Mucosa of descending colon (tissue), 3 donors: ENCODE measurements around the gene ADAM15. TPM values are rescaled to one million over a fixed set of nuclear protein-coding genes. Genes with fewer than 3 reads are reported as not detected.

Source experiments
- ATAC-seq: fragments of 200-7000 bp; cut with Tn5 transposase; one replicate; pipeline ENCODE4 v1.9.1; 2020; ENCODE audit warnings: mild to moderate bottlenecking, moderate library complexity
- DNase-seq, 3 donors: peaks; one replicate each; pipeline ENCODE4 v3.0.0-alpha.2; 2020
- H3K36me3 ChIP-seq: fragments of 200-600 bp; one replicate; pipeline ENCODE4 v1.8.0; 2021; ENCODE audit warnings: low read depth, mild to moderate bottlenecking
- H3K4me1 ChIP-seq: fragments of 200-600 bp; one replicate; pipeline ENCODE4 v1.8.0; 2021; ENCODE audit warnings: low read depth, mild to moderate bottlenecking
- H3K4me3 ChIP-seq: fragments of 200-600 bp; one replicate; pipeline ENCODE4 v1.8.0; 2021; ENCODE audit warnings: mild to moderate bottlenecking
- H3K9me3 ChIP-seq: fragments of 200-600 bp; one replicate; pipeline ENCODE4 v1.8.0; 2021; ENCODE audit warnings: mild to moderate bottlenecking
- CTCF ChIP-seq: fragments of 200-600 bp; IDR thresholded peaks from one replicate; pipeline ENCODE4 v1.8.0; 2022; ENCODE audit warnings: antibody characterized with exemption, mild to moderate bottlenecking
- intact Hi-C, 2 donors: fragments of 100-400 bp; cut with DNase I in 1 of 2; cut with micrococcal nuclease in 1 of 2; formaldehyde crosslinking; loops; one replicate each; pipeline versions ENCODE4 v1.11.0 to v1.11.1; 2022; cut with DNase I, micrococcal nuclease
- total RNA-seq, 3 donors: library from RNA; stranded (reverse); fragmentation: NEBNext Ultra II Directional in 2 of 3; extraction: Animal tissue kit (Norgen Biotek cat#: 25700) in 2 of 3; gene quantifications; one replicate each; pipeline versions ENCODE4 v1.2.1 to v1.2.4, GENCODE V29; 2021 to 2023
- donor health status: DM: no; HTN: no; CAD: no; lungs with moderate emphysema.
- donor health status: DM: no; HTN: no; CAD: no.
- donor health status: DM: no; HTN: yes; CAD: no.

Gene ADAM15
- total RNA-seq, 3 donors from 2014 or later: 71.8 to 148 (median 79.7) TPM

- no peak for ATAC-seq
- no peak overlapping the region for H3K4me3 ChIP-seq
- no peaks in the 10 kb centered on the region for H3K9me3 ChIP-seq
- intact Hi-C loops: no loop called here
- peaks cover 32% of the 10 kb centered on the region for H3K4me1 ChIP-seq
- no peak for TF ChIP-seq CTCF
- peak in 1 of 3 donors; percentile 33 for DNase-seq
- H3K36me3 ChIP-seq: no peaks in the 10 kb centered on the region
Measured at GRCh38 chr1:155064832-155065429, 13.8 kb downstream of the ADAM15 start.

GRCh38 chr1:155066777-155067176 is 15.7 kb downstream of the ADAM15 start:
- no peak overlapping the region for H3K4me3 ChIP-seq
- ATAC-seq (no peak), DNase-seq (no peak)
- peaks cover 39% of the 10 kb centered on the region for H3K4me1 ChIP-seq
- H3K36me3 ChIP-seq: no peaks in the 10 kb centered on the region
- H3K9me3 ChIP-seq: no peaks in the 10 kb centered on the region
- TF ChIP-seq CTCF: no peak
- intact Hi-C loops: no loop called here

GRCh38 chr1:155068599-155068998 is 17.5 kb downstream of the ADAM15 start:
- no peak overlapping the region for H3K4me3 ChIP-seq
- no peak for ATAC-seq
- no peak for DNase-seq
- H3K36me3 ChIP-seq: no peaks in the 10 kb centered on the region
- H3K4me1 ChIP-seq: peaks cover 23% of the 10 kb centered on the region
- H3K9me3 ChIP-seq: no peaks in the 10 kb centered on the region
- TF ChIP-seq CTCF: no peak
- intact Hi-C loops: no loop called here

GRCh38 chr1:155069551-155070157 is 18.5 kb downstream of the ADAM15 start:
- Histone ChIP-seq H3K36me3 (no peaks in the 10 kb centered on the region), H3K9me3 (no peaks in the 10 kb centered on the region), H3K4me3 (no peak overlapping the region), H3K4me1 (peaks cover 21% of the 10 kb centered on the region)
- ATAC-seq (peak; percentile 17), DNase-seq (peak in 2 of 3 donors; percentile 37 to 46)
- TF ChIP-seq CTCF: no peak
- intact Hi-C loops: no loop called here

GRCh38 chr1:155070158-155070621 is 19.1 kb downstream of the ADAM15 start:
- Histone ChIP-seq H3K36me3 (no peaks in the 10 kb centered on the region), H3K4me1 (peaks cover 16% of the 10 kb centered on the region), H3K9me3 (no peaks in the 10 kb centered on the region), H3K4me3 (no peak overlapping the region)
- peak; percentile 32 to 51 (median 49) for DNase-seq
- TF ChIP-seq CTCF: no peak
- intact Hi-C loops: no loop called here
- peak; percentile 7 for ATAC-seq
